ENCODE measurements around the gene PSMD3.
"Not testable (repeated sequence)": the region's sequence is repeated elsewhere in the genome, so short reads cannot be mapped to it uniquely, and the experiment has no call there.

The PSMD3 gene

DNA sequence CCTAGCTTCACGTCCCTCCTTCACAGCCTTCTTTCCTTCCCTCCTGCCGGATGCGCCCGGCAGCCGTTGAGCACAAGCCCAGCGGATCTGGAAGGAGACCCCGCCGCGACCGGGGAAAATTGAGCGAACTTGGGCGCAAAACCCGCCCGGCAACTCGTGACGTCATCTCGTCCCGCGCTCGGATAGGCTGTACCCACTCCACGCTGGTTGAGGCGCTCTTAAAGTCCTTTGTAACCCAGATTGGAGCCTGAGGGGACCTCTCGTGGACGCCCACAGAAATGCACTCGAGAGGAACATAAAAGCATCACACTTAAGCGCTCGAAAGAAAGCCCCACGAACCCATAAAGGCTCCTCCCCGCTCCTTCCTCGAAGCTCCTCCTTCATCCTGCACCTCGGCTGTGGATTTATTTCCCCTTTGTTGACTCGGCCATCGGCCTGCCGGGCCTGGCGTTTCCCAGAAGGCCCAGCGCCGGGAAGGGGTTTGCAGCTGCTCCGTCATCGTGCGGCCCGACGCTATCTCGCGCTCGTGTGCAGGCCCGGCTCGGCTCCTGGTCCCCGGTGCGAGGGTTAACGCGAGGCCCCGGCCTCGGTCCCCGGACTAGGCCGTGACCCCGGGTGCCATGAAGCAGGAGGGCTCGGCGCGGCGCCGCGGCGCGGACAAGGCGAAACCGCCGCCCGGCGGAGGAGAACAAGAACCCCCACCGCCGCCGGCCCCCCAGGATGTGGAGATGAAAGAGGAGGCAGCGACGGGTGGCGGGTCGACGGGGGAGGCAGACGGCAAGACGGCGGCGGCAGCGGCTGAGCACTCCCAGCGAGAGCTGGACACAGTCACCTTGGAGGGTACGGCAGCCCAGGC, at the start of gene PSMD3:
Gene PSMD3, plus strand, starts transcription at position 457 of the 856 bp plus-strand sequence. Its CDS starts 164 bp downstream, at position 621.
- peak; percentile 97 for DNase-seq

DNA sequence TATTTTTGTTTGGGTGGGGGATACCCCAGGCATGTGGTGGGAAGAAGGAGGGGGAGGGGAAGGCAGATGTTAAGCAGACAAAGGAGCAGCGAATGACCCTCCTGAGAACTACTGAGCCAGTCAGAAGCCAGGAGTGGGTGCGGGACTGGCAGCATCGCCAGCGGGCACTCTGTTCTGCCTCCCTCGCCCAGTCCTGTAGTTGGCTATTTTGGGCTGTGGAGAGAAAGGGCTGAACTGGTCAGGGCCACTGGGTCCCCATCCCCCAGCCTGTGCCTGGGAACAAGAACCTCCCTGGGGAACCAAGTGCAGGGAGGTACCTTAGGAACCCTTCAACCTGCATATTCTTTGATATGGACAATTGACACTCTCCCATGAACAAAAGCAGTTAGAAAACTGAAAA, 46.7 kb upstream of the PSMD3 start:
- no peak for DNase-seq

DNA sequence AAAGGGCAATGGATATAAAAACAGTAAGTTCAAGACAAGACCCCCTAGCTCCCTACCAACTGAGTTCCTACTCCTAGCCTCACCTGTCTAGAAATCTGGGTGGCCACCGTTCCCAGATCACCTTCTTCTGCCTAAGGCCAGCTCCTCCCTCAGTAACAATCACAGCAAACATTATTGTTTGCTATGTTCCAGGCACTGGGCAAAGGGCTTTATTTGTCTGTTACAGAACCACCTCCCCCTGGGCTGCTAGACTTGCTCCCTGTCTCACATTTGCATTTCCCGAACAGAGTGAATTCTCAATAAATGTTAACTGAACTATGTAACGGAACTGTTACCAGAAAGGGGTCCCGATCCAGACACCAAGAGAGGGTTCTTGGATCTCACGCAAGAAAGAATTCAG, 46.3 kb upstream of the PSMD3 start:
- DNase-seq: no peak

DNA sequence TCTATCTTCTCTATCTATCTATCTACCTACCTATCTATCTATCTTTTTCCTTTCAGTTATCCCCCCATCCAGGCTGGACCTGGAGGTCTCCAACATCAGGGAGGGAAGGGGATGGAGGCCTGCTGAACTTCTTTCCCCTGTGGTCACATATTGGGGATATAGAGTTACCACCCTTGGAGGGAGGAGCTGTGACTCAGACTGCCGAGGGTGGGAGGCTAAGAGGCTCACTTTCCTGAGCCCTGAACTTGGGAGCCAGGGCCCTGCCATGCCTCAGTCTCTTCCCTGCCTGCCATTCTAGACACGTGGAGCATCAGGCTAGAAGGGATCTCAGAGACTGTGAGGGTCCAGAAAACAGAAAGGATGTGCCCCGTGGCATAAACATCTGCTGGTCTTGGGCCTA, 44.7 kb upstream of the PSMD3 start:
- DNase-seq: no peak

DNA sequence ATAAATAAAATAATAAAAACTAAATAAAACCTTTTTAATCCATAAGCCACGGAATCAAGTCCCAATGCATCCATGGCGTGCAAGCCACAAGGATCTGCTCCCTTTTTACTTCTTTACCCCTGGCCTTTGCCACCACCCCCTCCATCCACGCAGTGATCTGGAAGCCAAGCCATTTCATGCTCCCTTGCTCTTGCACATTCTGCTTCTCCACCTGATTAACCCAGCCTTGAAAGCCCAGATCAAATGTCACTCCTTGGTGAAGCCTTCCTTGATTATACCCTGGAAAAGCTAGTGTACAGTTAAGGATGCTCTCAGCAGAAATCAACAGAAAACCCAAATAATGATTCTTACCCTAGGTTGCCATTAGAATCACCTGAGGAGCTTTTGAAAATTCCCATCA, 43.2 kb upstream of the PSMD3 start:
- DNase-seq: no peak

DNA sequence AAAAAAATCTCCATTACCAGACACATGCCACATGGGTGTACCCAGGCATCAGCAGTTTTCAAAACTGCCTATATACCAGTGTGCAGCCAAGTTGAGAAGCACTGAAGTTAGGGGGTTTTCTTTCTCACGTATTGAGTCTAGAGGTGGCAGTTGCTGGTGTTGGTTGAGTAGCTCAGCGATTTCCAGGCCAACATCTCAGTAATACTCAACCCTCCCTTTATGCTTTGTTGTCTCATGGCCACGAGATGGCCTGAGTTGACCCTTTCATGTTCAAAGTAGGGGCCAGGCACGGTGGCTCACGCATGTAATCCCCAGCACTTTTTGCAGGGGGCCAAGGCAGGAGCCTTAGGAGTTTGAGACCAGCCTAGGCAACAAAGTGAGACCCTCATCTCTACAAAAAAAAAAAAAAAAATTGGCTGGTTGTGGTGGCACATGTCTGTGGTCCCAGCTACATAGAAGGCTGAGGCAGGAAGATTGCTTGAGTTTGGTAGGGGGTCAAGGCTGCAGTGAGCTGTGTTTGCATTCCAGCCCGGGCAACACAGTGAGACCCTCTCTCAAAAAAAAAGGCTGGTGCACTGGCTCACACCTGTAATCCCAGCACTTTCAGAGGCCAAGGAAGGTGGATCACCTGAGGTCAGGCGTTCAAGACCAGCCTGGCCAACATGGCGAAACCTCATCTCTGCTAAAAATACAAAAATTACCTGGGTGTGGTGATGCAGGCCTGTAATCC, 42.3 kb upstream of the PSMD3 start:
- DNase-seq: no peak

DNA sequence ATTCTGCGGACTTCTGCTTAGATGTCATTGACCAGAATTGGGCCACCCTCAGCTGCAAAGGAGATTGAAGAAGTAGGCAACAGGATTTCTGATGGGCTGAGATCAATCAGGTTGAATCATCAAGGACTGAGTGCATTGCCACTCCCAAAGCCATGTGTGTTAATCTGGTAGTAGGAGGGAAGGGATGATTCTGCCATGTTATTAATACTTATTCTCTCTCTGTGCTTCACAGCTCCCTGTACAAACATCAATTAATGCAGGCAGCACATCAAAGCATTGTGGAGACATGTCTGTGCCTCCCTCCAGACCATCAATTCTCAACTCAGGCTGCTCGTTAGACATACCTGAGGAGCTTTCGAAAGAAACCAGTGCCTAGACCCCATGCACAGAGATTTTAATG, 41.5 kb upstream of the PSMD3 start:
- no peak for DNase-seq

DNA sequence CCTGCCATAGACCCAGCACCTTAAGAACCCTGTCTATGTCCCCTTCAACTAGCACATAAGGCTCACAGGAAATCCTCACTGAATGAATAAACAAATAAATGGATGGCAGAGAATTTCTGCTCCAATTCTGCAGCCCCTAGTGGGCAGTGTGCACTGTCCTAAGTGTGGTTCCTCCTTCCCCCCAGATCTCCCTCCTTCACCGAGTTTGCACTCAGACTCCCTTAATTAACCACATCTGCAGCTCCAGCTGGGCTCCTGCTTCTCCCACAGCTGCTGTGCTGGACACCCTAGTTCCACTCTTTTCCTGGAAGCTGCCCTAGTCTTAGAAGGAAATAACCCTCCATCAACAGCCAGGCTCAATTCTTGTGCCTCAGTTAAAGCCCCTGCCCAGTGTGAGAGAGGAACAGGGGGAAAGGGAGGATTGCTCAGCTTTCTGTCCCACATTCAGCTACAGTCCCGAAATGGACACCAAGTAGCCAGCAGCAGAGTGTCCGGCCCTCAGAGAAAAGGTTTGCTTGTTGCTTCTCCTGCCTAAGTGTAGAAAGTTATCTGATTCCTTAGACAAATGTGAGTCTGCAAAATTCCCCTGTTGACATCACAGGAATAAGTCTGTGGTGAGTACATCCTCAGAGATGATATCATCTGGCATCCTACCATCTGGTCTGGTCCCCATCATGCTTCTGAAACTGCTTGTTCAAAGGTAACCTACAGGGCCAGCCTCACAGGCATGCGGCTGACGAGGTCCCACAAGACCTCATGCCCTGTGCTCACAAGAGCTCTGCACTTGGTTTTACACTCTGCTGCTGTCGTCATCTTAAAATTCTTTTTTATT, 40.8 kb upstream of the PSMD3 start:
- DNase-seq: no peak

DNA sequence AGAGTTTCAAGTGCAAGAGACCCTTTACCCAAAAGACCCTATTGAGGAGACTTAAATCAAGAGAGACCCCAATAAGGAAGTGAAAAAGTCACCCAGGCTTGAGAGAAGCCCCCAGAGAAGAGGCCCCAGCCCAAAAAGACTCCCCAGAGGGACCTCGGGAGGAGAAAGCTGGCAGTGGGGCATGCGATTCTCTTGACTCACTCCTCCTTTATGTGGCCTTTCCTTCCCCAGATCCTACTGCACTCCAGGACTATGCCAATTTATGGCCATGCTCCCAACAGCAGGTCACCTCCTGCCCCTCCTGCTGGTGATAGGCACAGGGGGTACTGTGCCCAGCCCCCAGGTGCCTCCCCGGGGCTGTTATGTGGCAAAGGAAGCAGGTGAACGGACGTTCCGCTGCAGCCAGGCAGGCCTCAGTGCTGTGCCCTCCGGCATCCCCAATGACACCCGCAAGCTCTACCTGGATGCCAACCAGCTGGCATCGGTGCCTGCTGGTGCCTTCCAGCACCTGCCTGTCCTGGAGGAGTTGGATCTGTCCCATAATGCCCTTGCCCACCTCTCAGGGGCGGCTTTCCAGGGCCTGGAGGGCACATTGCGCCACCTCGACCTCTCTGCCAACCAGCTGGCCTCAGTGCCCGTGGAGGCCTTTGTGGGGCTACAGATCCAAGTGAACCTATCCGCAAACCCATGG, 36.8 kb upstream of the PSMD3 start:
- DNase-seq: no peak

DNA sequence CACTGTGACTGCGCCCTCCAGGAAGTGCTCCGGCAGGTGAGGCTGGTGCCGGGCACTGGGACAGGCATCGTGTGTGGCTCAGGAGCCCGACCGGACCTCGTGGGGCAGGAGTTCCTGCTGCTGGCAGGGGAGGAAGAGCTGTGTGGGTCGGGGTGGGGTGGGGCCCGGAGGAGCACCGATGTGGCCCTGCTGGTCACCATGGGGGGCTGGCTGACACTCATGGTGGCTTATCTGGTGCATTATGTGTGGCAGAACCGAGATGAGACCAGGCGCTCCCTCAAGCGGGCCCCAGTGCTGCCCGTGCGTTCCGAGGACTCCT, 36.3 kb upstream of the PSMD3 start:
- no peak for DNase-seq

DNA sequence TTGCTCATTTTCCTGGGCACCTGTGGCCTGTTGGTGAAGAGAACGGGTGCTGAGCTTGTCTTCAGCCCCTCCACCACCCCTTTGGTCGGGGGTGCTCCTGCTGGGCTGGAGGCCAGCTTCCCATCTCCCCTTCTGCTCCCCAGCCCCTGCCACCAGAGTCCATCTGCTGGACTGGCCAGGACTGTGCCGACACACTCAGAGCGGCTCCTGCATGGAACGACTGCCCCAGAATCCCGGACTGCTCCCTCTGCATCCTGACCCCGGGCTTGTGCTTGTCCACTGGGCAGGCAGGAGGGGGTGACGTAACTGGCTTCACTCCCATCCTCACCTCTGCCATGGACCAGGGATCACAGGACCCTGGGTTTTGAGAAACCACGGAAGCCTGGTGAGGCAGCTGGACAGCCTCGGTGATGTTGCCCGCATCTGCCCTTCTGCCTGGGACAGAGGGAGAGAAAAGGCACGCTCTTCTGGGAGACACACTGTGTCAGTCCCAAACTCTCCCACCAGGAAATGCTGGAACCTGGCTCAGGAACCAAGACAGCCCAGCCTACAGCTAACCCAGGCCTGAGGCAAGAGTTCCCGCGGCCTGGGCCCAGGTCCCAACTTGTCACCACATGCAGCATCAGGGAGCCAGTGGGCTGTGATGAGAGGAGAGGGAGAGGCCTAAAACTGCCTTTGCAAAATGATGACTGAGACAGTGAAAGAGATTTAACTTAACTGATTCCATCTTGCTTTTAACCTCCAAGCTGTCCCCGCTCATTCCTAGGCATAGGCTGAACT, 33.9 kb upstream of the PSMD3 start:
- no peak for DNase-seq

DNA sequence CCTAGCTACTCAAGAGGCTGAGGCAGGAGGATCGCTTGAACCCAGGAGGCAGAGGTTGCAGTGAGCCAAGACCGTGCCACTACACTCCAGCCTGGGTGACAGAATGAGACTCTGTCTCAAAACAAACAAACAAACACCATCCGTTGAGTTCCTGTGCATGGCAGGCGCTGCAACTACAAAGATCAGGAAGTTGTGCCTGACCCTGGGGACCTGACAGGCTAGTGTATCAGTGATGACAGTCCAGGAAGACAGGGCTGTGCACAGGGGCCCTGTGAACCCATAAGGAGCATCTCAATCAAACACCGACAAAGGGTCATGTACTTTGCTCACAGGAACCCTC, 32.1 kb upstream of the PSMD3 start:
- not testable (repeated sequence) for DNase-seq

DNA sequence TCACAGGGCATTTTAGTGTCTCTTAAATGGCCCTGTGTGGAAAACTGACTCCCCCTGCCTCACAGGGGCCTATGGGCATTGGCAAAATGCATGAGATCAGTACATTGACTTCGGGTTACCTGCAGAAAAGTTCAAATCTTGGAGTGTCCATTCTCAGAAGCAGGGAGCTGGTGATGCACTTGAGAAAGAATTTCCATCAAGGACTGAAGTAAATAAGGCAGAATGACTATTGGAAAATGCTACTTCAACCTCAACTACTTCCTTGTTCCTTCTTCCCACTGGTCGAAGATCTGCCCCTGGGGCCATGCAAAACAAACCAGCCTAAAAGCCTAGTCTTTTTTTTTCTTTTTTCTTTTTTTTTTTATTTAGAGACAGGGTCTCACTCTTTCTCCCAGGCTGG, 31.6 kb upstream of the PSMD3 start:
- DNase-seq: no peak

DNA sequence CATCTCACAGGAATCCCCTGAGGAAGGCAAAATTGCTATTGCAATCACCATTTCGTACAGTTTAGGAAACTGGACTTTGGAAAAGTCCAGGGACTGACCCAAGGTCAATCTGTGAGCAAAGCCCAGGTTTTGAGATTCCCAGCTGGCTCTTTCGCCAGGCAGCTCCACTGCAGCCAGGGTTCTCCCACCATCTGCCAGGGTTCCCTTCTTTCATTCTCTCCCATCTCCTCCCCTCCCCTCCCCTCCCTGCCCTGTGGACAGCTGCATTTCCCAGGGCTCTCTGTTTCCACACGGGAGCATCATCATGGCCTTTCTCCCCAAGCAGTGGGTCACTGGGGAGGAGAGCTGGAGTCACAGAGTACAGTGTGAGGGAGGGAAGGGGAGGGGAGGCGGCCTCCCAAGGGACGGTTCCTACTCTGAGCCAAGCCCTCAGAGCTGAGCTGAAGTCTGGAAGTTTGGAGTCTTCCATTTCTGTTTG, 29.7 kb upstream of the PSMD3 start:
- no peak for DNase-seq

DNA sequence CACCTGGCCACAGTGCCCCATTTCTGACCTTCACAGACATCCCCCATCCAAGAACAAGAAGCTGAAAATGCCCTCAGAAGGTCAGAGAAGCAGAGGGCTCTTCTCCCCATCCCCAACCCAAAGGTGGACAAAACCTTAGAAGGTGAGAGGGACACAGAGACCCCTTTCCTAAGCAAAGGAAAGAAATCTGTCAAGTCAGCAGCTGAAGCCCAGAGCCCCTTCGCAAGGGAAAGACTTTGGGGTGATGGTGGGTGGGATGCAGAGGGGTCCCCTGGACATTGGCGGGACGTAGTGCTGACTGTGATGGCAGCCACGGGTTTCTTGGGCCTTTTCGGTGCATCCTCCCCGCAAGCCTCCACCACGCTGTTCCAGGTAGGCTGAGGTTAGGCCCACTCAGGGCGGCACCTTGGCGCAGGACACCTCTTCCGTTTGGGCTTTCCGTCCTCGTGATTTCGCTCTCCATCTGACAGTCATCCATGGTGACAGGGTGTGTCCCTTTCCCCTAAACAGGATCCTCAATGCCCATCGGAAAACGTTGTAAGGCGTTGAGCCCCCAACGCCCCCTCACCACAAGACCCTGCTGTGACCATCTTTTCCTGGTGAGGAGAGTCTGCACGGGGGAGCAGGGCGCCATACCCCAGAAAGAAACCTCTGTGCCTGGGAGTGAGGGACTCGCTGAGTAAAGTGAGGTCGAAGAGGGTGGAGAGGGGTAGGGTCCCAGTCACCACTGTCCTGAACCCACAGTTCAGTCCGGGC, 28.5 kb upstream of the PSMD3 start:
- no peak for DNase-seq

DNA sequence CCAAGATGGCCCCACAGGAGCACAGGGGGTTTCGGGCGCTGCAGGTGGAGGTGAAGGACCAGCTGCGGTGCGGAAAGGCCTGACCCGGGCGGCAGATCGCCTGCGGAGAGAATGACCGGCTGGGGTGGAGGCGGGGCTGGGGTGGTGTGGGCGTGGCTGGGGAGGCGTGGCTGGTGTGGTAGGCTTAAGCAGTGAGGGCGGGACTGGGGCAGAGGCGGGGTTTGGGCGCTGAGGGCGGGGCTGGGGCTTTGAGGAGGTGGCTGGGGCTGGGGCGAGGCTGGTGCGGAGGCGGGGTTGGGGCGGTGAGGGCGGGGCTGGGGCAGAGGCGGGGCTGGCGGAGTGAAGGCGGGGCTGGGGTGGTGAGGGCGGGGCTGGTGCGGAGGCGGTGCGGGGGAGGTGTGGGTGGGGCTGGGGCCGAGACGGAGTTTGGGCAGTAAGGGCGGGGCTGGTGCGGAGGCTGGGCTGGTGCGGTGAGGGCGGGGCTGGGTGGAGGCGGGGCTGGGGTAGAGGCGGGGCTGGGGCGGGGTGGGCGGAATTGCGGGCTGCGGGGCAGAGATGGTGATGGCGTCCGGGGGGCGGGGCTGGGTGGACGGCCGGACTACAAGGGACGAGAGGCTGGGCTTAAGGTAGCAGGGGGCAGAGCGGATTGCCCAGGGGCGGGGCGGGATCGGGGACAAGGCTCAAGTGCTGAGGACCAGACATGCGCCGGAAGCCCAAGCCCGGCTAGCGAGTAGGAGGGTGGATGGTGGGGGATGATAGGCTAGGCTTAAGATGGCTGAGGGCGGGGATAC, 27.7 kb upstream of the PSMD3 start:
- peak; percentile 72 for DNase-seq

DNA sequence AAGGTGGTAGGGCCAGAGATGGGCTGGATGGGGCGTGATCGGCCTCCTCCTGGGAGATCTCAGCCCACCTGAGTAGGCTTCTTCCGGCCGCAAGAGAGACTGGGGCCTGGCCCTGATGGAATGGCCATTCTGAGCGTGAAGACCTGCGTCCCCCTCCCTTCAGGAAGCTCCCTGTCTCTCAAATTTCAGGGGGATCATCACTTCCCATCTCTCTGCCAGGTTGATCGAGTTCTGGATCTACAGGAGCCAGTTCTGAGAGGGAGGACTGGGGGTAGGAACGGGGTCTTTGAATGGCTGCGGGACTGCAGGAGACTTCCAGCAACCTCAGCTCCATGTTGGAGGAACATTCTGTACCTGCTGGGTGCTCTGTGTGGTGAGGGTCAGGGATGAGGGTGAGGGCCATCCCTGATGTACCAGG, 27.1 kb upstream of the PSMD3 start:
- no peak for DNase-seq

DNA sequence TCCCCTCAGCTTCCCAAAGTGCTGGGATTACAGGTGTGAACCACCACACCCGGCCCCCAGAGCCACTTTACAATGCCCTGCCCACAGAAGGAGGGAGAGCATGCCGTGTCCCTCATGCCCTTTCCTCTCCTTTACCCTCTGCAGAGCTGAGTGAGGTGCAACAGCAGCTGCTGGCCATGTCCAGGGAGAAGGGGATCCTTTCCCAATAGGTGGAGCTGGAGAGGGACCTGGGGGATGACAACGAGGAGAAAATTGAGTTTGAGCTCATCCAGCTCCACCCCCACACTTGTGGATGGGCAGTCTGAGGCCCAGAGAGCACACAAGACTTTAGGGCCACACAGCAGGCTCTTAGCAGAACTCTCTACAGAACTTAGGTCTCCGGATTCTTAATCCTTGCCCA, 25.7 kb upstream of the PSMD3 start:
- DNase-seq: no peak

DNA sequence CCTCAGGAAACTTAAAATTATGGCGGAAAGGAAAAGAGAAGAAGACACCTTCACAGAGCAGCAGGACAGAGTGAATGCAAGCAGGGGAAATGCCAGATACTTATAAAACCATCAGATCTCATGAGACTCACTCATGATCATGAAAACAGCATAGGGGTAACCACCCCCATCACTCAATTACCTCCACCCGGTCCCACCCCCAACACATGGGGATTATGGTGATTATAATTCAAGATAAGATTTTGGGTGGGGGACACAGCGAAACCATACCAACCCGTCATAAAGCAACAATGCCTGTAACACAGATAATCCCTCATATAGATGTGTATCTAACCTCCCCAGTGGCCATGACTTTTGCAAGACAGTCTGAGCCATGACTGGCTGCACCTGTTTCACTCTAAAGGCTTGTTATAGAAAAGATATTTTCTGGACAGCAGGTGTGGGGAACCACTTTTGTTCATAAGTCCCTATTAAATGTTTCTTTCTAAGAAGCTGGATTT, 24.8 kb upstream of the PSMD3 start:
- no peak for DNase-seq

DNA sequence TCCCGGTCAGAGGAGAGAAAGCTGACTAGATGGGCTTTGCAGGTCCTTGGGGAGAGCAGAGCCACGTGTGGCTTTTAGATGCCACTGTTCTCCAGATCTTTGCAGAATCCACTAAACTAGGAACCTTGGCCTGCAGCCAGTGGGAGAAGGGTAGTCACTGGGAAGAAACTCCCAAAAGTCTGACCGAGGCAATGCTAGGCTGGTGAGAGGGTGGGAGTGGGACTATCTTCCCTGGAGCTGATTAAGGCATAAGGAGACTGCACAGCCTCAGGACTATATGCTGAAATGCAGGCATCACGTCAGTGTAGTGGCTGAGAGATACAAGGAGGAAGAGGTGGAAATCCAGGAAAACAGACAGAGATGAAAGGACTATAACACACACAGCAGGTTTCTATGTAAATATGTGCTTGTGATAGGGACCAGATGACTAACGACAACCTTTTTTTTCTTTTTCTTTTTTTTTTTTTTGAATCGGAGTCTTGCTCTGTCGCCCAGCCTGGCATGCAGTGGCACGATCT, 20.0 kb upstream of the PSMD3 start:
- no peak for DNase-seq

Measured in NCI-H1048 (cell line).